ENCODE measurements around the gene TMEM139.

TMEM139 gene

DNA sequence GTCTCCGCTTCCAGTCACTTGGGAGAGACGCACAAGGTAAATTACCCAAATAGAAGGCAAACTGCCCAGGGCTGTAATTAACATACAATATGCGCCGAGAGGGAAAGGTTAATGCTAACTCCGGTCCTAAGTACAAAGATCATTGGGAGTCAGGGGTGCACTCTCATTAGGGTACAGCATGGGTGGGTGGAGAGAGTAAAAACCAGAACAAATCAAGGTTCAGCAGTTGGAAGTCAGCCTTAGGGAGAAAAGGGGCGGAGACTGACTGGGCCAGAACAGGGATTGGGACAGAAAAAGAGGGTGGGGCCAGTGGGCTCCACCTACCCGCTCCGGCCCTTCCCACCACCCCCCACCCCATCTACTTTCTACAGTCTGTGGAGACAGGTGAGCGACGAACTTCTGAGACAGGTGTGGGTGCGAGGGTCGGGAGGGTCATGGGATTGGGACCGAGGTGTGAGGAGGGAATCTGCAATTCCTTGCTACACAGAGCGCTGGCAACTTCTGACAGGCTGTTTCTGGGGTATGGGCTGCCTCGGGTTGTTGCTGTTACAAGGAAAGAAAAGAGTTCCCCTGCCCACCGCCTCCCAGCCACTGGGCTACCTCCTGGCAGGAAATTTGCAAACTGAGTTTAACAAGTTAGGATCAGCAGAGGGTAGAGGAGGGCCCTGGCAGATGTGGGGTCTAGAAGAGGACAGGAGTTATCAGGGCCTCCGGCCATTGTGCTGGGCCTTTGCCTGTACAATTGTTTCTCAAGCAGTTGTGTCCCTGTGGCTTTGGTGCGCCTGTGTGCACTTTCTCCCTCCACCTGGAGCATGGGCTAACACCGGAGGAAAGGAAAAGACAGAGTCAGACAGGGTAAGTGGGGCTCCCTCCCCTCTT lies at the start of gene TMEM139:
Gene TMEM139 (plus strand): TSS at position 368 of the 879 bp plus-strand sequence. CDS start 1,000 bp downstream, outside the sequence.
- Histone ChIP-seq H3K4me1 (ENCODE audit: control insufficient read depth, insufficient read depth, low read length) (peaks cover 29% of the 10 kb centered on the region), H3K27me3 (ENCODE audit: control insufficient read depth, insufficient read depth, low read length) (peaks cover 29% of the 10 kb centered on the region), H3K9me3 (ENCODE audit: control insufficient read depth, insufficient read depth, low read length) (peaks cover 6% of the 10 kb centered on the region), H3K9ac (ENCODE audit: low read depth, low read length) (no peak within 1 kb of the TSS), H3K27ac (ENCODE audit: low read depth, low read length) (no peak within 1 kb of the TSS), H3K36me3 (ENCODE audit: control insufficient read depth, insufficient read depth, low read length) (no peaks in the 10 kb centered on the region), H3K4me3 (ENCODE audit: low read depth, low read length) (peak within 1 kb of the TSS; percentile 53; the same call in 1 of the 2 replicates)

DNA sequence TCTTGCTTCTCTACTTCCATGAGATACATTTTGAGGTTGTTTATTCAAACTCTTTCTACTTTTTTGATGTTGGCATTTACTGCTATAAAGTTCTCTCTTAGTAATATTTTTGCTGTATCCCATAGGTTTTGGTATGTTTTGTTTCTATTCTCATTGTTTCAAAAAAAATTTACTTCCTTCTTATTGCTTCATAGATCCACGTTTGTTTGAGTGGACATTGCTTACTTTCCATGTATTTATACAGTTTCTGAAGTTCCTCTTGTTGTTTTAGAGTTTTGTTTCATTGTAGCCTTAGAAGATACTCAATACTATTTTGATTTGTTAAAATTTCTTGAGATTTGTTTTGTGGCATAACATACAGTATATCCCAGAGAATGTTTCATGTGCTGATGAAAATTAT lies 49.2 kb upstream of the TMEM139 start:
- Histone ChIP-seq H3K36me3 (ENCODE audit: control insufficient read depth, insufficient read depth, low read length) (no peaks in the 10 kb centered on the region), H3K4me1 (ENCODE audit: control insufficient read depth, insufficient read depth, low read length) (peaks cover 3% of the 10 kb centered on the region; the same call in 1 of the 2 replicates), H3K27ac (ENCODE audit: low read depth, low read length) (no peak overlapping the region), H3K9me3 (ENCODE audit: control insufficient read depth, insufficient read depth, low read length) (peaks cover 4% of the 10 kb centered on the region), H3K27me3 (ENCODE audit: control insufficient read depth, insufficient read depth, low read length) (no peaks in the 10 kb centered on the region), H3K4me3 (ENCODE audit: low read depth, low read length) (no peak overlapping the region), H3K9ac (ENCODE audit: low read depth, low read length) (no peak overlapping the region)

DNA sequence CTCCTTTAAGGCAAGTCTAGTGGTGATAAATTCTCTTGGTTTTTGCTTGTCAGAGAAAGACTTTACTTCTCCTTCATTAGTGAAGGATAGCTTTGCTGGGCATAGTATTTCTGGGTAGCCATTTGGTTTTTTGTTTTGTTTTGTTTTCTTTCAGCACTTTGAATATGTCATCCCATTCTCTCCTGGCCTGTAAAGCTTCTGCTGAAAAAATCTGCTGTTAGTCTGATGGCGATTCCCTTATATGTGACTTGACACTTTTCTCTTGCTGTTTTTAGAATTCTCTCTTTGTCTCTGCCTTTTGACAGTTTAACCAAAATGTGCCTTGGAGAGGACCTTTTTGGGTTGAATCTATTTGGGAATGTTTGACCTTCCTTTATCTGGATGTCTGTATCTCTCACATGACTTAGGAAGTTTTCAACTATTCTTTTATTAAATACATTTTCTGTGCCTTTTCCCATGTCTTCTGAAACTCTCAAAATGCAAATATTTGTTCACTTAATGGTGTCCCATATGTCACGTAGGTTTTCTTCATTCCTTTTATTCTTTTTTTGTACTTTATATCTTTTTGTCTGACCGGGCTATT lies 48.3 kb upstream of the TMEM139 start:
- Histone ChIP-seq H3K36me3 (ENCODE audit: control insufficient read depth, insufficient read depth, low read length) (no peaks in the 10 kb centered on the region), H3K9ac (ENCODE audit: low read depth, low read length) (no peak overlapping the region), H3K4me1 (ENCODE audit: control insufficient read depth, insufficient read depth, low read length) (peaks cover 3% of the 10 kb centered on the region; the same call in 1 of the 2 replicates), H3K9me3 (ENCODE audit: control insufficient read depth, insufficient read depth, low read length) (peaks cover 4% of the 10 kb centered on the region), H3K27me3 (ENCODE audit: control insufficient read depth, insufficient read depth, low read length) (no peaks in the 10 kb centered on the region), H3K4me3 (ENCODE audit: low read depth, low read length) (no peak overlapping the region), H3K27ac (ENCODE audit: low read depth, low read length) (no peak overlapping the region)

DNA sequence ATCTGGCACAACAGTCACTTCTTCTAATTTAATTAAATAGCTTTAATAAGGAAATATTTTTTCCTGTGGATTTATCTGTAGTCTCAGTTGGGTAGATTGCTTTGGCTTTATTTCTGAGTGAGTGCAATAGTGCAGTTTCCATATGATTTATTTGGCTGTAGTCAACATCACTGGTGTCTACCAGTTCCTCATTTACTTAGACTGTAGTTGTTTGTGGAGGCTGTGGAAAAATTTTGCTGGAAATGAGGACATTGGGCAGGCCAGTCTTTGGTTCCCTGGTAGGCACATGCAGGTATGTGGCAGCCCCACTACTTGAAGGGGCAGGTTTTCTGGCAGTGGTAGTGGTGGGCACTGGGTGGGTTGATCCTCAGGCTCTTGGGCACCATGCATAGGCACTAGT lies 47.4 kb upstream of the TMEM139 start:
- no peak overlapping the region for H3K9ac ChIP-seq (ENCODE audit: low read depth, low read length)
- peaks cover 4% of the 10 kb centered on the region for H3K9me3 ChIP-seq (ENCODE audit: control insufficient read depth, insufficient read depth, low read length)
- no peaks in the 10 kb centered on the region for H3K36me3 ChIP-seq (ENCODE audit: control insufficient read depth, insufficient read depth, low read length)
- H3K27me3 ChIP-seq (ENCODE audit: control insufficient read depth, insufficient read depth, low read length), result no peaks in the 10 kb centered on the region
- H3K4me1 ChIP-seq (ENCODE audit: control insufficient read depth, insufficient read depth, low read length), result peaks cover 3% of the 10 kb centered on the region; the same call in 1 of the 2 replicates
- H3K4me3 ChIP-seq (ENCODE audit: low read depth, low read length), result no peak overlapping the region
- H3K27ac ChIP-seq (ENCODE audit: low read depth, low read length), result no peak overlapping the region

DNA sequence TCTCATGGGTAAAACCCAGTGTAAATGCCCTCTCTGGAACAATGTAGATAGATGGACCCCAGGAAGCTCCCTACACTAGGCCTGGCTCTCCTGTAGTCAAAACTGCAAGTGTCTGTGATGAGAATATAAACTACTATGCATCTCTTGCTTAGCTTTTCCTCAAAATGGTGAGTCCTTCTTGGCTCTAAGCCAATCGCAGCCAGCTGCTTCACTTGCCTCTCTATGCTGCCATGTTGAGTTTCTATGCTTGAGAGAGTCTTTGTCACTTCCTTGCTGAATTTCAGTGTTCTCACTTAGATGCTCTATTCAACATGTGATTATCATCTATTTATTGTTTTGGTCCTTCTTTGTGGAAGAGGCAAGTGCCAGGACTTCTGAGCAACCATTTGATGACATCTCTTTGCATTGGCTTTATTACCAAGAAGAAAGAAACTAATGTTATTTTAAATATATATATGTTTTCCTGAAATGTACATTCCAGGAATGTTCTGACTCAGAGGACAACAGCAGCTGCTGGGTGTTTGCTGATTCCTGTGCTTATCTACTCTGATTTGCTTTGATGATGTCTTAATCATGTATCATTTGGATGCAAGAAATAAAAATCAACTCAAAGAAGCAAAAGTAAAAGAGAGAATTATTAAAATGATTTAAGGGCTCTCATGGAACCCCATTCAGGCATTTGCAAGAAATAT lies 46.3 kb upstream of the TMEM139 start:
- Histone ChIP-seq H3K9ac (ENCODE audit: low read depth, low read length) (no peak overlapping the region), H3K4me3 (ENCODE audit: low read depth, low read length) (no peak overlapping the region), H3K4me1 (ENCODE audit: control insufficient read depth, insufficient read depth, low read length) (peaks cover 3% of the 10 kb centered on the region; the same call in 1 of the 2 replicates), H3K27me3 (ENCODE audit: control insufficient read depth, insufficient read depth, low read length) (no peaks in the 10 kb centered on the region), H3K27ac (ENCODE audit: low read depth, low read length) (no peak overlapping the region), H3K36me3 (ENCODE audit: control insufficient read depth, insufficient read depth, low read length) (no peaks in the 10 kb centered on the region), H3K9me3 (ENCODE audit: control insufficient read depth, insufficient read depth, low read length) (peaks cover 4% of the 10 kb centered on the region)

DNA sequence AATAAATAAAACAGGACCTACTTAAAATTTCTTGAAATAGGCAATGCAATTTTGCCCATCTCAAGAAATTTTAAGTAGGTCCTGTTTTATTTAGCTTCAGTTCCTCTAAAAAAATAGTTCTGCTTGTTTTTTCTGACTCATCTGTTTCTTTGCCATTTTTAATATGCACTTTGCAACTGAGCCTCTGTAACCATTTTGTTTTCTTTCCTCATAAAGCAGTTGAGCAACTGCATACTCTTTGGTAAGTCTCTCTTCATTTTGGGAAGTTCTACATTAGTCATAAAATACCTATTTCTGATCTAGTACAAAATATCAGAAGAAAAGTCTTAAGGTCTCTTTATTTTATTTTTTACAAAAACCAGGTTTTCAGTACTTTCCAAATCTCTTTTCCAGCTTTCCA lies 44.9 kb upstream of the TMEM139 start:
- Histone ChIP-seq H3K4me3 (ENCODE audit: low read depth, low read length) (no peak overlapping the region), H3K9ac (ENCODE audit: low read depth, low read length) (no peak overlapping the region), H3K4me1 (ENCODE audit: control insufficient read depth, insufficient read depth, low read length) (peaks cover 3% of the 10 kb centered on the region; the same call in 1 of the 2 replicates), H3K9me3 (ENCODE audit: control insufficient read depth, insufficient read depth, low read length) (peaks cover 4% of the 10 kb centered on the region; the same call in 1 of the 2 replicates), H3K27me3 (ENCODE audit: control insufficient read depth, insufficient read depth, low read length) (no peaks in the 10 kb centered on the region), H3K36me3 (ENCODE audit: control insufficient read depth, insufficient read depth, low read length) (no peaks in the 10 kb centered on the region), H3K27ac (ENCODE audit: low read depth, low read length) (no peak overlapping the region)

DNA sequence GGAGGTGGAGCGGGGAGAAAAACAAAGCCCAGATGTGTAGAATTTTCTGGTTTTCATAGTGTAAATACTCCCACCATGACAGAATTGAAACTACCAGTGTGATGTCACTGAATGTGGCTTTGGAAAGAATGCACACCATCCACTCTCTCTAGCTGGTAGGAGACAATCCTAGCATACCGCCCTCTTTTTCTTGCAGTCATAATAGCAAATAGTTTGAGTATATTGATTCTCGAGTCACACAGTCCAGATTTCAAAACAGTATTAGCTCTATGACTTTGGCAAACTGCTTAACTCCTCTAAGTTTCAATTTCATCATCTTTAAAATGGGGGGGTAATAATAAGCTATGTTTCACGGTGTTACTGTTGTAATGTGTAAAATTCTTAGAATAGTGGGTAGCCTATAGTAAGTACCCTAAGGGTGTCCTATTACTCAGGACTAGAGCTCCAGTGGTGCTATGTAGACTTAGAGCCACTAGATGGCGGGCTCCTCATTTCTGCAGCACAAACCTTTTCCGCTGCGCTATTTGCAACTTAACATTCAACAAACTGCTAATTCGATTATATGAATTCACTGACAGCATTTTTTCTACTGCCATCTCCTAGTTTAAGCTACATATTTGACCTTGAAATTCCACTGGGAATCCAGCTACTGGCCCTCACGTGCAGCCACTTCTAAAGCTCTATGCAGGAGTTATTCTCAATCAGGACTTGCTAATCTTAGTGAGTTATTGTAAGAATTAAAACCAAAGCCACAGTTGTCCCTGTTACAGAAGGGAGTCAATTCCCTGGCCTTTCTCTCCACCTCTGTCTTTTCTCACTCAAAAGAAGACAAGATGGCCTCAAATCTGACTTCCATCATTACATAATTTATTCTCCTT lies 44.2 kb upstream of the TMEM139 start:
- no peak overlapping the region for H3K4me3 ChIP-seq (ENCODE audit: low read depth, low read length)
- no peak overlapping the region for H3K27ac ChIP-seq (ENCODE audit: low read depth, low read length)
- no peaks in the 10 kb centered on the region for H3K27me3 ChIP-seq (ENCODE audit: control insufficient read depth, insufficient read depth, low read length)
- H3K9me3 ChIP-seq (ENCODE audit: control insufficient read depth, insufficient read depth, low read length), result peaks cover 4% of the 10 kb centered on the region; the same call in 1 of the 2 replicates
- H3K36me3 ChIP-seq (ENCODE audit: control insufficient read depth, insufficient read depth, low read length), result no peaks in the 10 kb centered on the region
- peaks cover 3% of the 10 kb centered on the region; the same call in 1 of the 2 replicates for H3K4me1 ChIP-seq (ENCODE audit: control insufficient read depth, insufficient read depth, low read length)
- H3K9ac ChIP-seq (ENCODE audit: low read depth, low read length), result no peak overlapping the region

DNA sequence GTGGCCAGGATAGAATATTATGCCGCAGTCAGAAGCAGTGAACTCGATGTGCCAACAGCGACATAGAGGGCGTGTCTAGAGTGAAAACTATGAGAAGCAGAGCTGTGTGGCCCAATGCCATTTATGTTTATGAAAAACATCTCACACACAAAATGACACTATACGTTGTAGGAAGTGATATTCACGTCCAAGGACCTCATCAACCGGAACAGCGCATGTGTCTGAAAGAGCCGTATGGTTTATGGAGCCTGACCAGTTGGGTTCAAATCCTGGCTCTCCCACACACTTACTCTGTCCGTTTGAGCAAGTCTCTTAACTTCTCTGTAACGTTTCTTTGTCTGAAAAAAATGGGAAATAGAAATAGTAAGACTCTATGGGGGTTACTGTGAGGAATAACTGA lies 42.5 kb upstream of the TMEM139 start:
- H3K4me3 ChIP-seq (ENCODE audit: low read depth, low read length), result no peak overlapping the region
- no peak overlapping the region for H3K27ac ChIP-seq (ENCODE audit: low read depth, low read length)
- H3K4me1 ChIP-seq (ENCODE audit: control insufficient read depth, insufficient read depth, low read length), result peaks cover 3% of the 10 kb centered on the region; the same call in 1 of the 2 replicates
- no peaks in the 10 kb centered on the region for H3K27me3 ChIP-seq (ENCODE audit: control insufficient read depth, insufficient read depth, low read length)
- H3K9ac ChIP-seq (ENCODE audit: low read depth, low read length), result no peak overlapping the region
- H3K36me3 ChIP-seq (ENCODE audit: control insufficient read depth, insufficient read depth, low read length), result no peaks in the 10 kb centered on the region
- no peaks in the 10 kb centered on the region for H3K9me3 ChIP-seq (ENCODE audit: control insufficient read depth, insufficient read depth, low read length)

DNA sequence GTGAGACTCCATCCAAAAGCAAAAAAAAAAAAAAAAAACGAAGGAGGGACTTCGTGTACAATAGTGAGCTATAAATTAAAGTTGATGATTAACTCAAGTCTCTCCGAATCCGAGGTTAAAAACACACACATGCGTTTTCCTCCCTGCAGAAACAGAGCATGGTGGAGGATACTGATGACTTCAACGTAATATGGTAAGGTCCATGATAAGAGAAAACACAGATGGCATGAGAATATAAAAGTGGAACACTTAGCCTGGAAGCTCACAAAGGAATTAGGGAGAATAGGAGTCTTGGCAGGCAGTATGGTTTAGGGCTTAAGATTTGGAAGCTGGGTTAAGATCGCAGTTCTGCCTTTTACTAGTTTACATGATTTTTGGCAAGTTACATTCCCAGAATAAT lies 41.6 kb upstream of the TMEM139 start:
- no peak overlapping the region for H3K4me3 ChIP-seq (ENCODE audit: low read depth, low read length)
- no peak overlapping the region for H3K27ac ChIP-seq (ENCODE audit: low read depth, low read length)
- H3K36me3 ChIP-seq (ENCODE audit: control insufficient read depth, insufficient read depth, low read length), result no peaks in the 10 kb centered on the region
- H3K27me3 ChIP-seq (ENCODE audit: control insufficient read depth, insufficient read depth, low read length), result no peaks in the 10 kb centered on the region
- no peaks in the 10 kb centered on the region for H3K9me3 ChIP-seq (ENCODE audit: control insufficient read depth, insufficient read depth, low read length)
- no peak overlapping the region for H3K9ac ChIP-seq (ENCODE audit: low read depth, low read length)
- H3K4me1 ChIP-seq (ENCODE audit: control insufficient read depth, insufficient read depth, low read length), result peaks cover 3% of the 10 kb centered on the region; the same call in 1 of the 2 replicates

DNA sequence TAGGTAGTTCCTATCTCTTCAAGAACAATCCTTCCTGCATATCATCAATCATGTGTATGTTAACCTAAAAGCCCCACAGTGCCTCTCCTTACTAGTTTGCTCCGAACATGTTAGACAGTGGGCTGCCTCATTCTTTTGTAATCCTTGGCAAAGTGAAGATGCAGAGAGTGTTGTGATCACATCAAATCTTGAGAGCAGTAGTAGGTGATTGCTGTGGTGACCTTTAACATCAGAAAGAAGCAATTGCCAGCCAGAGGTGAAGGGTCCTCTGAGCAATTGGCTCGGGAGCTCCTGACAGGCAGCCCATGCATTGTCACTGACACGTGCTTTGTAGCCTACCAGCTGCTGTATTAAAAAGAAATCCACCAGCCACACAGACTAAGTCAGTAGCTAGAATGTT lies 41.1 kb upstream of the TMEM139 start:
- no peak overlapping the region for H3K9ac ChIP-seq (ENCODE audit: low read depth, low read length)
- no peak overlapping the region for H3K27ac ChIP-seq (ENCODE audit: low read depth, low read length)
- H3K4me1 ChIP-seq (ENCODE audit: control insufficient read depth, insufficient read depth, low read length), result peaks cover 3% of the 10 kb centered on the region; the same call in 1 of the 2 replicates
- no peaks in the 10 kb centered on the region for H3K36me3 ChIP-seq (ENCODE audit: control insufficient read depth, insufficient read depth, low read length)
- H3K27me3 ChIP-seq (ENCODE audit: control insufficient read depth, insufficient read depth, low read length), result no peaks in the 10 kb centered on the region
- H3K9me3 ChIP-seq (ENCODE audit: control insufficient read depth, insufficient read depth, low read length), result no peaks in the 10 kb centered on the region
- H3K4me3 ChIP-seq (ENCODE audit: low read depth, low read length), result no peak overlapping the region
